Stimulated activated CD8-positive, alpha-beta memory T cell treated with anti-CD3 and anti-CD28 coated beads, Interleukin-12 subunit alpha, Interleukin-12 subunit beta, amount 100 ng/mL, for 4 hours (primary cell): ENCODE data around the gene KRTAP12-4.
"Not testable (repeated sequence)": the region's sequence is repeated elsewhere in the genome, so short reads cannot be mapped to it uniquely, and the experiment has no call there.

Experiments
- DNase-seq: peaks from one replicate; pipeline ENCODE4 v3.0.0-alpha.2; 2020; ENCODE audit warnings: low read depth

Gene KRTAP12-4

DNA sequence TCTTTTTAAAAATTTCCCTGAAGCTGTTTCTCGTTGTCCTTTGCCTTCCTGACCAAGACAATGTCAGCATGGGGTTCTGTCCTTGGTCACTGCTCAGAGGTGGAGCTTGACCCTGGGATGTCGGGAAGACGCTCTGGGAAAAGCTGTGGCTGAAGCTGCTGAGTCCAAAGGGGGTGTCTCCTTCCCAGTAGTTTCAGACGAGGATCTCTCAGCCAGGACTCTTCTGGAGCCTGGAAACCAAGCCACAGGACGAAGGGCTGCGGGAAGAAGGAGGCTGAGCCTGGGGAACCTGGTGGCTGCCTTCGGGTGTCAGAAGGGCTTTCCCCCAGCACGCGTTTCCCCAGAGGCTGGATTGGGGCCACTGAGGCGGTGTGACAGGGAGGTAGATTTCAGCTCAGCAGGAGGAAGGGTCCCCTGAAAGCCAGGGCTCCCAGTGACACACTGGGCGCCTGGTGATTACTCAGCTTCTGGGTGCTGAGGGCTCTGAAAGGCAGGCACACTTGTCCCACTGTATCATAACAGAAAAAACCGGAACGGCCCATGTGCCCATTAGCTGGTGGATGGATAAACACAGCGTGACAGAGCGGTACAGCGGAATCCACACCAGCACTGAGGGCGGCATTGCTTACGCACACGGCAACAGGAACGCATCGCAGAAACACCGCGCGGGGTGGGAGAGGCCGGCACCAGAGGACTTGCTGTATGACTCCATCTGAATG, 32.5 kb upstream of the KRTAP12-4 start:
- no peak for DNase-seq

DNA sequence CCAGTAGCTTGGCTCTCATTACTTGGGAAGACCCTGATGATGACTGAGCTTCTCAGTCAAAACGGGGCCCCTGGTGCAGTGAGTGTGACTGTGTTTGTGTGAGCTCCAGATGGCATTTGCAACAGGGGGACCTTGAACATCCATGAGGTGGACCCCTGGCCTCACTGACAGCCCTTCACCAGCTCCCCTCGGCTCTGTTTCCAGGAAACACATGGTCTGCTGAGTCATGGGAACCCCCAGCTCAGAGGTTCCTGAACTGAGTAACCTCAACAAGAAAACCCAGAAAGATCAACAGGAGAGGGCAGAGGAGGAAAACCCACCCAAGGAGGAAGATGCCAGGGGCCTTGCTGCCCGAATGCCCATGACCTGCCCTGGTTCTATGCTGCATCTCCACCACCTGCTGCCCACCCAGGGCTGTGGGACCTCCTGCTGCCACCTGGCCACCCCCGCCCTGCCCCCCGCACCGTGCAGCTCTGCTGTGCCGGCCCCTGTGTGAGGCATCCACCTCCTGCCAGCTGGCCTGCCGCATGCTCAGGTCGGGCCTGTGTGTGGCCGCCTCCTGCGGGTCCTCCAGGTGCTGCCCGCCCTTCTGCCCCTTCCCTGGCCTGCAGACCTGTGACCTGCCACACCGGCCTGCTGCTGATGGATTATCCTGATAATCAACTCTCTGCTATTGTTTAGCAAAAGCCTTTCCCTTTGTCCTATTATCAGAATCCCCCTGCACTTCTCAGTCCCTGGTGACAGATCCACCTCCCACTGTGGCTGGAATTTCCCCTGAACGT, 31.7 kb upstream of the KRTAP12-4 start:
- no peak for DNase-seq

DNA sequence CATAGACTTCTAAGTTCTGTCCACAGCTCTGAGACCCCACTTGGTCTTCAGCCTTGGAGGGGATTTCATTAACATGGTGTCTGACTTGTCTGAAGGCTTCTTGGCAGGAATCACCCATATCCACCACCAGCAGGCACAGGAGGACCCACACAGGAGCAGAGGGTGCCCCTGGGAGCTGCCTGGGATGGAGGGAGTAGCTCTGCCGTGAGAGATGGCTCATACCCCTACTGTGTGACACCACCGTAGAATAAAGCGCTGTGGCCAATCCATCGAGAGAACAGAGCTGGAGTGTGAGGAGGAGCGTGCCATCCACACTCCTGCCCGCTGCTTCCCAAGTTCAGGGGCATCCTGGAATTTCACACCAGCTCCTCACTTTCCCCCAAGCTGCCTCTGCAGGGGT, 30.6 kb upstream of the KRTAP12-4 start:
- DNase-seq = not testable (repeated sequence)

DNA sequence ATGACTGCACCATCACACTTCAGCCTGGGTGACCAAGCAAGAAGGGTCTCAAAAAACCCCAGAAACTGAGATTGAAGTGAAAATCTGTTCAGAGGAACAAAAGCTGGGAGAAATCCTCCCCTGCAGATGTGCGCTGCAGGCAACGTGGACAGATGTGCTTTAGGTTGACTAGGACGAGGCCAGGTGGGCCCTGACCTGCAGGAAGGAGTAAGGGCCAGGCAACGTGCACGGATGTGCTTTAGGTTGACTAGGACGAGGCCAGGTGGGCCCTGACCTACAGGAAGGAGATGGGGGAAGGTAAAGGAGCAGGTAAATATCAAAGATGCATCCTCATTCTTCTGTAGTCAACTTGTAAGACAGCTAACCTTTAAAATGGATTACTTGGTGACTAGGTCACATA, 30.0 kb upstream of the KRTAP12-4 start:
- no peak for DNase-seq

DNA sequence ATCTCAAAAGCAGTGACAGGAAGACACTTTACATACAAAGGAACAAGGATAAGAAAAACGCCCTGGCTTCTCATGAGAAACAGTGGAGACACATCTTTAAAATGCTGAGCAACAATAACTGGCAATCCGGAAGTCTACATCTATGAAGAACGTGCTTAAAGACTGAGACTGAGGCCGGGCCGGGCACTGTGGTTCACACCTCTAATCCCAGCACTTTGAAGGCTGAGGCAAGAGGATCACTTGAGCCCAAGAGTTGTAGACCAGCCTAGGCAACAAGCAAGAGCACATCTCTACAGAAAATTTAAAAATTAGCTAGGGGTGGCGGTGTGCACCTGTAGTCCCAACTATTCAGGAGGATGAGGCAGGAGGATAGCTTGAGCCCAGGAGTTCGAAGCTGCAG, 29.6 kb upstream of the KRTAP12-4 start:
- DNase-seq = no peak

DNA sequence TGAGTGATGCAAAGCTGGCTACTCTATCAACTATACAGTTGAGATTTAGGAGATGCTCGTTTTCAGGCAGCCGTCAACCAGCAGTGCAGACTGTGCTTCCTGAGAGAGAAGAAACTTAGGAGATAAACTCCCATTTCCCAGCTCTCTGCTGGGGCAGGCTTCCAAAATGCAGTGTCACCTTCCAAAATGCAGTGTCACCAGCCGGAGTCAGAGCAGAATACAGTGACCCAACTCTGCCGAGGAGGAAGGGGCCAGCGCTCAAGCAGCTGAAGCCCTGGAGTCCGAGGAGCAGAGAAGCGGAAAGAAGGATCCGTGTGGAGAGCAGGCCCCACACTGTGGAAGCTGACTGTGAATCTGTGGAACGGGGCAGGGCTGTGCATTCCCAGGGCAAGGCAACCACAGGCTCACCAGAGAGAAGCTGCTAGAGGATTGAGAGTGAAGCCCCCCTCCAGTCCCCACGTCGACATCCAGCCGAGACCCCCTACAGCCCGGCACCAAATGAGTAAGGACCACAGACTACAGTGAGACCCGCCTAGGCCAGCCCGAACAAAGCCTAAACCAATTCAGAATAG, 28.2 kb upstream of the KRTAP12-4 start:
- no peak for DNase-seq

DNA sequence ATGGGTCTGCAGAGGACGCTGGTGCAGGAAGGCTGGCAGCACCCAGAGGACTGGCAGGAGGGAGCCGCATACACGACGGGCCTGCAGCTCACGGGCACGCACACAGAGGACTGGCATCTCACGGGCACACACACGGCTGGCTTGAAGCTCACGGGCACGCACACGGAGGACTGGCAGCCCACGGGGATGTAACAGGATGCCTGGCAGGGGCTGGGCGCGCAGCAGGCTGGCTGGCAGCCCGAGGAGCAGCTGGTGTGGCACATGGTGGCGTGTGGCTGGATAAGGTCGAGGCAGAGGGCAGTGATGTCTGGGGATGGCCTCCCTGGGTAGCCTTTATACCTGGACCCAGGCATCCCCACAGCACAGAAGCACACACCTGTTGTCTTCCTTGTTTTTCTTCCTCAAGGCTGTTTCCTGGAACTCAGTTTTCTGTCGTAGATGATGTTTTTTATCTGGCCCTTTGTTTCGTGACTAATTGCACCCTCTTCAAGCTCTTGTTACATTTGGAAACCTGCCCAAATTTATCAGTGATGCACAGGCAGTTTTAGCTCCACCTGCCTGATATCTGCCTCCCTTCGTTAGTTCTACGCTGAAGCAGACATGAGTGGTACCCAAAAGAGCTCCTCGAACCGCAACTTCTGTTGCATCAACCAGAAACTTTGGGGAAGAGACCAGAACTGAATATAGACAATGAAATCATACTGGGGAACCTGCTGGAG, 27.6 kb upstream of the KRTAP12-4 start, which contains the start of gene KRTAP12-1:
Gene KRTAP12-1, minus strand, starts transcription at position 303 of the 719 bp plus-strand sequence. Its CDS starts 40 bp downstream, at position 263.
- DNase-seq = no peak

DNA sequence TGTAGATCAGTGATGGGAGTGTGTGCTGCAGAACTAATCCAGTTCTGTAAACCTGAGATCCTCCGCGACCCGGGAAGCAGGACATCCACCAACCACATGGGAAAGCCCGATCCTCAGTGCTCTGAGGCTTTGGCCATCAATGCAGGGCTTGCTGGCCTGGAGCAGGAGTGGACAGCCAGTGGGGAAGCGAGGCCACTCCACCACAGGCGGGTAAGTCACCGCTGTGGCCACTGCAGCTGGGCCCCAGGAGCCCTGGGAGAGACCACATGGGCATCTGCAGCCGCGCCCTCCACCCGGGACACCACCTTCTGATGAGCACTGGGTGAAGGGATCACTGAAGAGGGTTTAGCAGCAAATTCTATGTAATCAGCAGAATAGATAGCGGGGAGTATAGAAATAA, 26.7 kb upstream of the KRTAP12-4 start:
- DNase-seq = no peak

DNA sequence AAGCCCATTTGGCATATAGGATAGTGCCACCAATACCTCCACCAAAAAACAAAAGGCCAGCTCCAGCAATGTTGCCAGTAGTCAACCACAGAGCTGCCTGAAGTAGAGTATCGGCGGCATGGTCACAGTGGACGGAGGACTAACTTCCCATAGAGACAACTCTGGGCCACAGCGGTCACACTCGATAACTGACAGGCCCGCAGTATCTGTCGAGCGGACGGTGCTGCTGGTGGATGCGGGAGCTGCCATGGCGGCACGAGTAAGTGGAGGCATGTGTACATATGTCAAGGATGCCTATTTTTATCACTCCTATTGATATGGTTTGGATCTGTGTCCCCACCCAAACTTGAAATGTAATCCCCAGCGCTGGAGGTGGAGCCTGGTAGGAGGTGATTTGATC, 23.4 kb upstream of the KRTAP12-4 start:
- DNase-seq = no peak

DNA sequence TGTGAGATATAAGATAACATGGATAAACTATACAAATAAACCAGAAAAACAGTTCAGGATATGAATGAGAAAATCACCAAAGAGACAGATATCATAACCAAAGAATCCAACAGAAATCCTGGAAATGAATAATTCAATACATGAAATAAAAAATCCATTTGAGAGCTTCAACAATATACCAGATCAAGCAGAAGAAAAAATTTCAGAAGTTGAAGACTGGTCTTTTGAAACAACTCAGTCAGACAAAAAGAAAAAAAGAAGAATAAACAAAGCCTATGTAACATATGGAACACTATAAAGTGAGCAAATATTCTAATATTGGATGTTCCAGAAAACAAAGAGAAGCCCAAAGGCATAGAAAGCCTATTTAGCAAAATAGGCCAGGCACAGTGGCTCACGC, 17.5 kb upstream of the KRTAP12-4 start:
- no peak for DNase-seq

DNA sequence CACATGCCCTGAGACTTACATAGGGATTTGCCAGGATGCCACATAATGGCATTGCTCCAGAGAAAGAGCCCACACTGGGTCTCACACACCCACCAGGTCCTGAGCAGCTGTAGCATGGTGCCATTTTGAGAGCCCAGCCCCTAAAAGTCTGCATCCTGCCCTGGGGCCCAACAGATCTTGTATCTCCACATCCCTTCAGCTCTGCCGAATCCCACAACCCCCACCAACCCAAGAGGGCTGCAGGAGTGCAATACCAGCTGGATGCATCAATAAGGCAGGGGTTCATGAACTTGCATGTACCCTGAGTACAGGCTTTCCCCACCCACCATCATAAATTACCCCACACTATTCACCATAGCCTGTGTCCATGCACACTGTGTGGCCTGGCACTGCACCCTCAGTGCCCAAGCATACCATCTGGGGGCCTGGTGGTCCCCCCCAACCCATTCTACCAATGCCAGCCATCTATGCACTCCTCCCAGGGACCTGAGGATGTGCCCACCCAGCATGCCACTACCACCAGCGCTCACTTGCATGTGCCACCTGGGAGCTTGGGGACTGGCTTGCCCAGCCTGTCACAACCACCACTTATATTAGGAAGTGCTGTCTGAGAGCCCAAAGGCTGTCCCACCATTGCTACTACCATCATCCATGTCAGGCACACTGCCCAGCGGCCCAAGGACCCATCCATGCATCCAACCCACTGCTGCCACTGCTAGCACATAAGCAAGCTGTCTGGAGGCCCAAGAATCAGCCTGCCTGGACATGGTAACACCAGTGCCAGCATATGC, 16.4 kb upstream of the KRTAP12-4 start:
- DNase-seq = no peak

DNA sequence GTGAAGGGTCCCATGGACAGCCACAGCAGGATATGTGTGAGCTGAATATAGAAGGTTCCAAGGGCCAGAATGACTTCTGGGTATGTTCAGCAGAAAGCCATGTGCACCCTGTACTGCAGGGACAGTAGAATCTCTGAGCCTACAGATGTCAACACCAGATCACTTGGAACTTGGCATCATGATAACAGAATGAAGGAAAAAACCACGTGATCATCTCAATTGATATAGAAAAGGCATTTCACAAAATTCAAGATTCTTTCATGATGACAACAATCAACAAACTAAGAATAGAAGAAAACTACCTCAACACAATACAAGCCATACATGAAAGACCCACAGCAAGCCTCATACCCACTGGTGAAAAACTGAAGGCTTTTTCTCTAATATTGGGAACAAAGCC, 13.2 kb upstream of the KRTAP12-4 start:
- DNase-seq = no peak

DNA sequence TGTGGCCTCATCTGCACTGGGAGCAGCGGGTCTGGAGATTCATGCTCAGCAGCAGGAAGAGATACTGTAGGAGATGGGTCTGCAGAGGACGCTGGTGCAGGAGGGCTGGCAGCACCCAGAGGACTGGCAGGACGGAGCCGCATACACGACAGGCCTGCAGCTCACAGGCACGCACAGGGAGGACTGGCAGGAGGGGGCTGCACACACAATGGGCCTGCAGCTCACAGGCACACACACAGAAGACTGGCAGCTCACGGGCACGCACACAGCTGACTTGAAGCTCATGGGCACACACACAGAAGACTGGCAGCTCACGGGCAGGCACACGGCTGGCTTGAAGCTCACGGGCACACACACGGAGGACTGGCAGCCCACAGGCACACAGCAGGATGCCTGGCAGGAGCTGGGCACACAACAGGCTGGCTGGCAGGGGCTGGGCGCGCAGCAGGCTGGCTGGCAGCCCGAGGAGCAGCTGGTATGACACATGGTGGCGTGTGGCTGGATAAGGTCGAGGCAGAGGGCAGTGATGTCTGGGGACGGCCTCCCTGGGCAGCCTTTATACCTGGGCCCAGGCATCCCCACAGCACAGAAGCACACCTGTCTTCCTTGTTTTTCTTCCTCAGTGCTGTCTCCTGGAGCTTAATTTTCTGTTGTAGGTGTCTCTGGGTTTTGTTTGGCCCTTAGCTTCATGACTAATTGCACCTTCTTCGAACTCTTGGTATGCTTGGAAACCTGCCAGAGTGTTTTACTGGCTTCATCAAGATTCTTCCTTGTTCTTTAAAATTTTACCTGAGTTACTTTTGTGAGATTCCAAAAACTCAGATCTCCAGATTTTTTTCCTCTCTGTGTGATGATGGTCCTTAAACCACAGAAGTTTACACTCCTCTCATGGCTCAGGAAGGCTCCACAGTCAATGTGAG, 12.2 kb upstream of the KRTAP12-4 start, which contains the start of gene KRTAP12-2:
Gene KRTAP12-2, minus strand, starts transcription at position 527 of the 920 bp plus-strand sequence. Its CDS starts 41 bp downstream, at position 486.
- no peak for DNase-seq

DNA sequence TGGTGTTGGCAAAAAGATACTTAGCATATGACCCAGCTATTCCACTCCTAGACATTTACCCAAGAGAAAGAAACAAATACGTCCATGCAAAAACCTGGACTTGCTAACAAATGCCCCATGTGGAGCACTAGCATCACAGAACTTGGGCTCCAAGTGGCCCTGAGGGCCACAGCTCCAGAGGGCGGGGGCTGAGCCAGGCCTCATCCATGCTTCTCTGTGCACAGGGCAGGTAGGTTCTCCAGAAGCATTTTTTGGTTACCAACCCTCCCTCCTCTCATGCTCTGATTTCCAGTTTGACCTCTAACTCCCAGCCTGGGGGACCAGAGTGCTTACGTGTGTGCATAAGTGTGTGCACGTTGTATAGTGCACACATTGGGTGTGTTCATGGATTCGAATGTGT, 10.2 kb upstream of the KRTAP12-4 start:
- DNase-seq = no peak

DNA sequence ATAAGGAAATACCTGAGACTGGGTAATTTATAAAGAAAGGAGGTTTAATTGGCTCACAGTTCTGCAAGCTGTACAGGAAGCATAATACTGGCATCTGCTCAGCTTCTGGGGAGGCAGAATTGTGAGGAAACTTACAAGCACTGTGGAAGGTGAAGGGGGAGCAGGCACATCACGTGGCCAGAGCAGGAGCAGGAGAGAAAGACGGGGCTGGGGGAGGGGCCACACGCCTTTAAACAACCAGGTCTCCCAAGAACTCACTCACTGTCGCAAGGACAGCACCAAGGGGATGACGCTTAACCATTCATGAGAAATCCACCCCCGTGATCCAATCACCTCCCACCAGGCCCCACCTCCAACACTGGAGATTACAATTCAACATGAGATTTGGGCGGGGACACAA, 7.1 kb upstream of the KRTAP12-4 start:
- not testable (repeated sequence) for DNase-seq

DNA sequence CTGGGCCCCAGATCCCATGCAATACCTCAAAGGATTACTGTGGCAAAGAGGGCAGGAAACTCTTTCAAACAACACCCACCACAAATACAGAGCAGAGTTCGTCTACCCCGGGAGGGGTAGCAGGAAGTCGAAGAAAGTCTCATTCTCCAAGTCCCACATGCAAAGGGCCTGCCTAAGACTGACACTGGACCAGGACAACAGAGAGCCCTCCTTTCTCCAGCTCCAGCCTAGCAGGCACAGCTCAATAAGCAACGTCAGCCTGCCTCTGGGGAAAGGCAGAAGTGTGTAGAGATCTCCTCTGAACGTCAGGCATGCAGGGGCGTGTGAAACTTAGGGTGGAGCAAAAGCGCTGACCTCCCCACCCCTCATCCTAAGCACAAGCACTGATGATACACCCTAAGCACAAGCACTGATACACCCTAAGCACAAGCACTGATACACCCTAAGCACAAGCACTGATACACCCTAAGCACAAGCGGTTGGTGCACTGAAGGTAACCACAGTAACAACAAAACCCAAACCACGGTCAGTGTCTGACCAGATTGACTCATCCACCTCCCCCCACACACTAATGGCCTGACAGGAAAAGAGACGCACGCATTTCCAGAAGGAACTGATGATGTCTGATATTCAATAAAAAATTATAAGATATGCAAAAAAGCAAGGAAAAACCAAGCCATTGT, 4.6 kb upstream of the KRTAP12-4 start:
- no peak for DNase-seq

DNA sequence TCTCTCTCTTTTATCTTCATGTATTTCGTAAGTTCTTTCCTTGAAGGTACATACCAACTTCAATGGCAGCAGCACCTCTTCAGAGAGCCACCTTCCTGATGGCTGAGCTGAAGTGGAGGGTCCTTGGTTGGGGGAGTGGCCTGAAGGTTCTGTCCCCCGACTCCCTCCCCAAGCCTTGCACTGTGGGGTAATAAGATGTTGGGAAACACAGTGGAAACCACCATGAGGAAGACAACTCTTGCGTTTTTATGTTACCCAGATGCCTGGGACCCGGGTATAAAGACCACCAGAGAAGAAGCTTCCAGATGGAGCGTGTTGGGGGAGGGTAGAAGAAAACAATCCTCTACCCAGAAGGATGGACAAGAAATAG, 4.1 kb upstream of the KRTAP12-4 start:
- no peak for DNase-seq

DNA sequence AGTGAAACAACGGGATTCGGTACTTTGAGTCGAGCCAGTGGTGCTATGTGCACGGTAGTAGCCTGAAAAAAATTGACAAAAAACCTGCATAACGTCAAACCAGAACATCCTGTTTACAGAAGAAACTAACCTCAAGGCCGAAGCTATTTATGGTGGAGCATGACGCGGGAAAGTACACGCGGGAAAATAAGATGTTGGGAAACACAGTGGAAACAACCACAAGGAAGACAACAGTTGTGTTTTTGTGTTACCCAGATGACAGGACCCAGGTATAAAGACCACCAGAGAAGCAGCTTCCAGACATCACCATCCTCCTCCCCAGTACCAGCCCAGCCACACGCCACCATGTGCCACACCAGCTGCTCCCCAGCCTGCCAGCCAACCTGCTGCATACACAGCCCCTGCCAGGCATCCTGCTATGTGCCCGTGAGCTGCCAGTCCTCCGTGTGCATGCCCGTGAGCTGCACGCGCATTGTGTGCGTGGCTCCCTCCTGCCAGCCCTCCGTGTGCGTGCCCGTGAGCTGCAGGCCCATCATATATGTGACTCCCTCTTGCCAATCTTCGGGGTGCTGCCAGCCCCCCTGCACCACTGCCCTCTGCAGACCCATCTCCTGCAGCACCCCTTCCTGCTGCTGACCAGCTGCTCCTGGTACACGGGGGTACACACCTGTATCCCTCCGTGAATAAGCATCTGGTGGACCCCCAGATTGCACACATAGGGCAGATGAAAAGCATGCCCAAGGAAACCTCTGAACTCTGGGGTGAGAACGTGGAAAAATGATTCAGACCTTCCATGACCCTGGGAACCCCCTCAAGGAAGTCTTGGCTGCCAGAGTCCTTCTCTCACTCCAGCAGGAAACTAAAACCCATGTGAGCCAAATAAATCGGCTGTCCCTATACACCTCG, 3.4 kb upstream of the KRTAP12-4 start, which contains the start of gene KRTAP12-3:
Gene KRTAP12-3, plus strand, starts transcription at position 298 of the 906 bp plus-strand sequence. Its CDS starts 48 bp downstream, at position 346.
- DNase-seq = no peak

DNA sequence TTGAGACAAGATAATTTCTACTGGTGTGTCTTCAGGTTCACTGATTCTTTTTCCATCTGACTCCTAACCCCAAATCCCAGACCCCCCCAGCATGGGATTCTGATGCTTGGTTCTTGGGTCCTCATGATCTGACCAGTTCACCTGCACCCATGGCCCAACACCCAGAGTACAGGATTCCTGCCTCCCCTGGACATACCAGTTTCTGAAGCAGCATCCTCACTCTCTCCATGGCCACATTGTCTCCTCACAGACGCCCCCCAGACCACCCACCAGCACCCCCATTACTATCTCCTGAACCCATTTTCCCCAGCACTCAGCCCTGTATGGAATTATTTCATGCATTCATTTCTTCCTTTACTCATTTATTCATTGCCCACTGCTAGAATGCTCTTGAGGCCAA, 2.4 kb upstream of the KRTAP12-4 start:
- DNase-seq = no peak
